ENCODE measurements around the gene AOPEP.

GRCh38 chr9:94923326-94924089 is 197.0 kb downstream of the AOPEP start:
- TF ChIP-seq POLR2A (IDR thresholded peaks at IDR 0.05) (no peak), CTCF (IDR thresholded peaks at IDR 0.05) (no peak)
